ENCODE measurements around the gene MARK4. TPM values are rescaled to one million over a fixed set of nuclear protein-coding genes. Genes with fewer than 3 reads are reported as not detected.

The MARK4 gene
- total RNA-seq, 1 experiment from 2014 or later, result 37.7 TPM

DNA sequence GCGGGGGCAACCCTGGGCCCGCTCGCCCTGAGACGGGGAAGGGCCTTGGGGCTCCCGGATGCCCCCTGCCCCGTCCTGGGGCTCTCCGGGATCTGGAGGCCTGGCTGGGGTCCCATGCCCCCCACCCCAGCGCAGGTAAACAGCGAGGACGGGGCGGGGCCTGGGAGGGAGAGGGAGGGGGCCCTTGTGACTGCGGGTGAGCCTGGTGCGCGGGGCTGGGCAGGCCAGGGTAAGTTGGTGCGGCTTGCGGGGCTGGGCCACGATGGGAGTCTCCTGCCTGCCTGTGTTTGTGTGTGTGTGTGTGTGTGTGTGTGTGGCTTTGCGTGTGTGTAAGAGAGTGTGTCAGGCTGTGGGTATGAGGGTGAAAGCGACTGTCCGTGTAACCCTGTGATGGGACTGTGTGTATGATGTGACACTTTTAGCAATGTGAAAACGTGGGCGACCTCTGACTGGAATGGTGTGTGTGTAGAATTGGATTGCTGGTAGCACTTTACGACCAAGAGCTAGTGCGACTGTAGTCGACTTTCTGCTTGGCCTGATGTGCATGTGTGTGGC lies 89.9 kb downstream of the MARK4 start:
- ChIA-PET POLR2A (no interaction called here), RAD21 (ENCODE audit: low non-redundant PET in 1 of 2, low total read pairs in 2 of 2, uncharacterized antibody in 2 of 2, unreplicated experiment in 2 of 2) (no interaction called here), CTCF (no interaction called here)
- peak; percentile 52 for ATAC-seq
- peak overlapping the region; percentile 67 to 81 for H3K4me3 ChIP-seq (replicated peaks in 1 of 2; ENCODE audit: low read depth in 1 of 2, low read length in 2 of 2)
- no peaks in the 10 kb centered on the region for H3K9me3 ChIP-seq (ENCODE audit: control insufficient read depth in 1 of 2, insufficient read depth in 1 of 2, low read depth in 1 of 2, low read length in 2 of 2)
- no peak for DNase-seq (ENCODE audit: low read depth, low spot score)
- no peak for TF ChIP-seq EGR1 (IDR thresholded peaks at IDR 0.05; ENCODE audit: low read depth)
- TF ChIP-seq TCF7L2 (IDR thresholded peaks at IDR 0.05; ENCODE audit: borderline replicate concordance, extremely low read depth, insufficient read depth, insufficient read length), result peak; percentile 5
- TF ChIP-seq FOSL1 (IDR thresholded peaks at IDR 0.05; ENCODE audit: low read depth), result no peak
- TF ChIP-seq ZFX (IDR thresholded peaks at IDR 0.05), result 0 out of 2 replicates have a peak, but pooled peaks have one; percentile 51
- no peaks in the 10 kb centered on the region for H3K36me3 ChIP-seq (ENCODE audit: control insufficient read depth in 1 of 2, insufficient read depth in 2 of 2, low read length in 2 of 2)
- 0 out of 2 replicates have a peak, but pooled peaks cover 3% of the 10 kb centered on the region for H3K79me2 ChIP-seq (ENCODE audit: insufficient read depth, low read length)
- no peaks in the 10 kb centered on the region for H3K9me2 ChIP-seq (ENCODE audit: insufficient read depth)
- H3K27ac ChIP-seq (ENCODE audit: low read depth, low read length), result peak overlapping the region; percentile 30; the same call in 1 of the 2 replicates
- no peak overlapping the region for H2AFZ ChIP-seq (ENCODE audit: low read depth, low read length, poor library complexity, severe bottlenecking)
- H3K27me3 ChIP-seq (ENCODE audit: insufficient read depth, low read length), result no peaks in the 10 kb centered on the region
- H4K20me1 ChIP-seq (ENCODE audit: insufficient read depth), result no peaks in the 10 kb centered on the region
- BruUV-seq (replicated peaks), result TSS peak; percentile 62
- peak overlapping the region; percentile 93 for H3K4me2 ChIP-seq (ENCODE audit: low read length)
- intact Hi-C loops (cut with micrococcal nuclease), result no loop called here
- peaks cover 19 to 53% of the 10 kb centered on the region in 2 experiments for H3K4me1 ChIP-seq (ENCODE audit: control insufficient read depth in 1 of 2, insufficient read depth in 2 of 2, low read length in 2 of 2)
- peak overlapping the region; percentile 76 for H3K9ac ChIP-seq (ENCODE audit: low read length)

GRCh38 chr19:45342911-45343310 lies 91.8 kb downstream of the MARK4 start:
- H2AFZ ChIP-seq (ENCODE audit: low read depth, low read length, poor library complexity, severe bottlenecking), result no peak overlapping the region
- ChIA-PET RAD21 (ENCODE audit: low non-redundant PET in 1 of 2, low total read pairs in 2 of 2, uncharacterized antibody in 2 of 2, unreplicated experiment in 2 of 2) (no interaction called here), CTCF (no interaction called here), POLR2A (no interaction called here)
- H3K9me3 ChIP-seq (ENCODE audit: control insufficient read depth in 1 of 2, insufficient read depth in 1 of 2, low read depth in 1 of 2, low read length in 2 of 2), result no peaks in the 10 kb centered on the region
- H3K27me3 ChIP-seq (ENCODE audit: insufficient read depth, low read length), result no peaks in the 10 kb centered on the region
- DNase-seq (ENCODE audit: low read depth, low spot score) (no peak), ATAC-seq (no peak)
- H3K9ac ChIP-seq (ENCODE audit: low read length), result no peak overlapping the region
- peaks cover 19 to 43% of the 10 kb centered on the region in 2 experiments for H3K4me1 ChIP-seq (ENCODE audit: control insufficient read depth in 1 of 2, insufficient read depth in 2 of 2, low read length in 2 of 2)
- H4K20me1 ChIP-seq (ENCODE audit: insufficient read depth), result no peaks in the 10 kb centered on the region
- no peak overlapping the region for H3K27ac ChIP-seq (ENCODE audit: low read depth, low read length)
- TF ChIP-seq EZH2 (IDR thresholded peaks at IDR 0.05) (no peak), YY1 (IDR thresholded peaks at IDR 0.05; ENCODE audit: extremely low read depth, insufficient replicate concordance, low read depth, low read length) (no peak), ELF1 (IDR thresholded peaks at IDR 0.05; ENCODE audit: borderline replicate concordance, low read depth) (no peak), ZNF274 (IDR thresholded peaks at IDR 0.05; ENCODE audit: low read depth, low read length) (no peak), SIN3A (IDR thresholded peaks at IDR 0.05; ENCODE audit: low read depth) (no peak), JUND (IDR thresholded peaks at IDR 0.05) (no peak), CEBPB (IDR thresholded peaks at IDR 0.05; ENCODE audit: low read depth) (no peak), EZH2phosphoT487 (IDR thresholded peaks at IDR 0.05; ENCODE audit: borderline replicate concordance) (no peak)
- TF ChIP-seq, protein P1, sequence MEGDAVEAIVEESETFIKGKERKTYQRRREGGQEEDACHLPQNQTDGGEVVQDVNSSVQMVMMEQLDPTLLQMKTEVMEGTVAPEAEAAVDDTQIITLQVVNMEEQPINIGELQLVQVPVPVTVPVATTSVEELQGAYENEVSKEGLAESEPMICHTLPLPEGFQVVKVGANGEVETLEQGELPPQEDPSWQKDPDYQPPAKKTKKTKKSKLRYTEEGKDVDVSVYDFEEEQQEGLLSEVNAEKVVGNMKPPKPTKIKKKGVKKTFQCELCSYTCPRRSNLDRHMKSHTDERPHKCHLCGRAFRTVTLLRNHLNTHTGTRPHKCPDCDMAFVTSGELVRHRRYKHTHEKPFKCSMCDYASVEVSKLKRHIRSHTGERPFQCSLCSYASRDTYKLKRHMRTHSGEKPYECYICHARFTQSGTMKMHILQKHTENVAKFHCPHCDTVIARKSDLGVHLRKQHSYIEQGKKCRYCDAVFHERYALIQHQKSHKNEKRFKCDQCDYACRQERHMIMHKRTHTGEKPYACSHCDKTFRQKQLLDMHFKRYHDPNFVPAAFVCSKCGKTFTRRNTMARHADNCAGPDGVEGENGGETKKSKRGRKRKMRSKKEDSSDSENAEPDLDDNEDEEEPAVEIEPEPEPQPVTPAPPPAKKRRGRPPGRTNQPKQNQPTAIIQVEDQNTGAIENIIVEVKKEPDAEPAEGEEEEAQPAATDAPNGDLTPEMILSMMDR (IDR thresholded peaks at IDR 0.05 in 2 of 3, conservative IDR thresholded peaks at IDR 0.05 in 1 of 3; ENCODE audit: borderline replicate concordance in 1 of 3, insufficient read depth in 1 of 3, low read depth in 2 of 3, low read length in 2 of 3), result no peak
- no TSS peak for BruUV-seq (replicated peaks)
- H3K9me2 ChIP-seq (ENCODE audit: insufficient read depth), result no peaks in the 10 kb centered on the region
- H3K4me2 ChIP-seq (ENCODE audit: low read length), result no peak overlapping the region
- H3K4me3 ChIP-seq (replicated peaks in 1 of 2; ENCODE audit: low read depth in 1 of 2, low read length in 2 of 2), result no peak overlapping the region
- intact Hi-C loops (cut with micrococcal nuclease), result no loop called here
- H3K36me3 ChIP-seq (ENCODE audit: control insufficient read depth in 1 of 2, insufficient read depth in 2 of 2, low read length in 2 of 2), result no peaks in the 10 kb centered on the region
- 0 out of 2 replicates have a peak, but pooled peaks cover 3% of the 10 kb centered on the region for H3K79me2 ChIP-seq (ENCODE audit: insufficient read depth, low read length)
